B cell (primary cell): ENCODE results near the gene PYCARD. TPM values are rescaled to one million over a fixed set of nuclear protein-coding genes. Genes with fewer than 3 reads are reported as not detected.
A peak's percentile ranks its signal among the peaks of the same experiment; 100 is the strongest.

Experiments used
- ATAC-seq: fragments of 200-7000 bp; cut with Tn5 transposase; one replicate; pipeline ENCODE4 v1.10.0; 2021; ENCODE audit warnings: low read depth, mild to moderate bottlenecking, moderate number of reproducible peaks, moderate library complexity
- CTCF ChIA-PET: fragments of 350-600 bp; sonication (Branson Sonifier 250); formaldehyde crosslinking; loops from one replicate; lab custom pipeline; 2021; ENCODE audit warnings: antibody characterized with exemption, inconsistent platforms; lab: Charles Lee
- POLR2A ChIA-PET: fragments of 350-600 bp; sonication (Branson Sonifier 250); formaldehyde crosslinking; loops from one replicate; lab custom pipeline; 2021; ENCODE audit warnings: antibody characterized with exemption; lab: Charles Lee
- DNase-seq: peaks from one replicate; pipeline ENCODE4 v3.0.0; 2013
- H2AFZ ChIP-seq: 2 replicates; pipeline ENCODE4 v1.6.1; 2012; ENCODE audit warnings: mild to moderate bottlenecking, low read depth, low read length; ENCODE audit not compliant: insufficient read depth, poor library complexity, severe bottlenecking
- H3K27ac ChIP-seq, 2 donors: 1 replicate in 1 of 2; 2 replicates in 1 of 2; pipeline ENCODE4 v1.5.1; 2012 to 2013; ENCODE audit warnings: low read length in 2 of 2, mild to moderate bottlenecking in 2 of 2, moderate library complexity in 1 of 2
- H3K27me3 ChIP-seq, 4 experiments: fragments of 200-600 bp in 1 of 4; sonication (generic) in 1 of 4; replicated peaks in 1 of 4; 1 replicate in 2 of 4; 2 replicates in 2 of 4; pipeline versions ENCODE4 v1.6.1 to v1.7.0; 2013 to 2016; ENCODE audit warnings: low read length in 3 of 4, mild to moderate bottlenecking in 2 of 4, mixed read lengths in 1 of 4, moderate library complexity in 1 of 4; ENCODE audit not compliant: insufficient read depth in 4 of 4, control insufficient read depth in 3 of 4; ENCODE audit errors: control extremely low read depth in 1 of 4
- H3K36me3 ChIP-seq, 2 experiments: replicated peaks in 1 of 2; 1 replicate in 1 of 2; 2 replicates in 1 of 2; pipeline versions ENCODE4 v1.6.1 to v1.7.1; 2013; ENCODE audit warnings: low read length in 1 of 2; ENCODE audit not compliant: insufficient read depth in 2 of 2, control insufficient read depth in 1 of 2; ENCODE audit errors: control extremely low read depth in 1 of 2, extremely low read depth in 1 of 2
- H3K4me1 ChIP-seq, 2 donors: fragments of 200-600 bp in 1 of 2; sonication (generic) in 1 of 2; 1 replicate in 1 of 2; 2 replicates in 1 of 2; pipeline versions ENCODE4 v1.5.1 to v1.6.1; 2013 to 2017; ENCODE audit warnings: low read length in 2 of 2; ENCODE audit not compliant: control insufficient read depth in 2 of 2, insufficient read depth in 2 of 2
- H3K4me2 ChIP-seq: replicated peaks from 2 replicates; pipeline ENCODE3; 2012; ENCODE audit warnings: mild to moderate bottlenecking, low read depth, low read length; ENCODE audit not compliant: poor library complexity, severe bottlenecking
- H3K4me3 ChIP-seq, 5 experiments: fragments of 200-600 bp in 1 of 5; sonication (generic) in 1 of 5; 1 replicate in 3 of 5; 2 replicates in 2 of 5; pipeline versions ENCODE4 v1.5.1 to v1.7.0; 2011 to 2016; ENCODE audit warnings: low read length in 4 of 5, mild to moderate bottlenecking in 4 of 5, low read depth in 2 of 5, control low read depth in 1 of 5, moderate library complexity in 1 of 5; ENCODE audit not compliant: insufficient read depth in 1 of 5; ENCODE audit errors: control extremely low read depth in 1 of 5, extremely low read depth in 1 of 5
- H3K79me2 ChIP-seq: fragments of 200-600 bp; sonication (generic); one replicate; pipeline ENCODE4 v1.6.0; 2016; ENCODE audit warnings: low read length; ENCODE audit not compliant: control insufficient read depth, insufficient read depth
- H3K9ac ChIP-seq: fragments of 200-600 bp; sonication (generic); 2 replicates; pipeline ENCODE4 v1.6.1; 2017; ENCODE audit warnings: mild to moderate bottlenecking, low read length, moderate library complexity
- H3K9me3 ChIP-seq, 3 donors: one replicate each; pipeline versions ENCODE4 v1.6.1 to v1.7.1; 2013; ENCODE audit warnings: low read length in 2 of 3; ENCODE audit not compliant: control insufficient read depth in 2 of 3, insufficient read depth in 1 of 3; ENCODE audit errors: control extremely low read depth in 1 of 3
- H4K20me1 ChIP-seq: 2 replicates; pipeline ENCODE4 v1.6.0; 2012; ENCODE audit warnings: mild to moderate bottlenecking, low read length; ENCODE audit not compliant: insufficient read depth, control insufficient read depth, poor library complexity, severe bottlenecking
- H3K27ac Mint-ChIP-seq: one replicate; pipeline ENCODE4 v1.8.0; 2021; ENCODE audit warnings: mixed read lengths
- H3K27me3 Mint-ChIP-seq: one replicate; pipeline ENCODE4 v1.8.0; 2021; ENCODE audit warnings: mixed read lengths
- H3K4me1 Mint-ChIP-seq: one replicate; pipeline ENCODE4 v1.8.0; 2021; ENCODE audit warnings: mixed read lengths
- H3K4me3 Mint-ChIP-seq: one replicate; pipeline ENCODE4 v1.8.0; 2021; ENCODE audit warnings: mixed read lengths
- H3K9me3 Mint-ChIP-seq: one replicate; pipeline ENCODE4 v1.8.0; 2022; ENCODE audit warnings: mixed read lengths; ENCODE audit not compliant: insufficient read depth
- EZH2 ChIP-seq: IDR thresholded peaks from 2 replicates; pipeline ENCODE4 v1.6.1; 2012; ENCODE audit warnings: borderline replicate concordance, low read depth, mild to moderate bottlenecking, moderate library complexity, low read length; ENCODE audit not compliant: insufficient read depth, poor library complexity, severe bottlenecking
- WGBS: methylation state at CpG from one replicate; pipeline ENCODE4 v1.1.5; 2013; ENCODE audit warnings: missing lambda C conversion rate; ENCODE audit not compliant: insufficient coverage; 5-methylcytosine and 5-hydroxymethylcytosine counted together
- intact Hi-C: fragments of 100-400 bp; cut with micrococcal nuclease; formaldehyde crosslinking; loops from one replicate; pipeline ENCODE4 v1.10.0; 2022
- polyA plus RNA-seq: library from polyadenylated mRNA; depleted of rRNA; stranded (reverse); fragments of >200 nt; gene quantifications from 2 replicates; pipeline ENCODE4 v1.2.3, GENCODE V29; 2012
- total RNA-seq, 2 donors: library from RNA; stranded (reverse); fragments of 120-200 nt in 1 of 2; gene quantifications; 1 replicate in 1 of 2; 2 replicates in 1 of 2; pipeline versions ENCODE4 v1.2.3 to v1.2.4, GENCODE V29; 2013 to 2022
- TF ChIP-seq, protein P1 (sequence below): fragments of 200-600 bp; IDR thresholded peaks from one replicate; pipeline ENCODE4 v1.8.0; 2022; ENCODE audit warnings: antibody characterized with exemption, mild to moderate bottlenecking

The PYCARD gene
- total and polyA plus RNA-seq, 2 donors (not counting 1 experiment from before 2014, with no cell fraction given), result 35.7 to 72.0 TPM

DNA sequence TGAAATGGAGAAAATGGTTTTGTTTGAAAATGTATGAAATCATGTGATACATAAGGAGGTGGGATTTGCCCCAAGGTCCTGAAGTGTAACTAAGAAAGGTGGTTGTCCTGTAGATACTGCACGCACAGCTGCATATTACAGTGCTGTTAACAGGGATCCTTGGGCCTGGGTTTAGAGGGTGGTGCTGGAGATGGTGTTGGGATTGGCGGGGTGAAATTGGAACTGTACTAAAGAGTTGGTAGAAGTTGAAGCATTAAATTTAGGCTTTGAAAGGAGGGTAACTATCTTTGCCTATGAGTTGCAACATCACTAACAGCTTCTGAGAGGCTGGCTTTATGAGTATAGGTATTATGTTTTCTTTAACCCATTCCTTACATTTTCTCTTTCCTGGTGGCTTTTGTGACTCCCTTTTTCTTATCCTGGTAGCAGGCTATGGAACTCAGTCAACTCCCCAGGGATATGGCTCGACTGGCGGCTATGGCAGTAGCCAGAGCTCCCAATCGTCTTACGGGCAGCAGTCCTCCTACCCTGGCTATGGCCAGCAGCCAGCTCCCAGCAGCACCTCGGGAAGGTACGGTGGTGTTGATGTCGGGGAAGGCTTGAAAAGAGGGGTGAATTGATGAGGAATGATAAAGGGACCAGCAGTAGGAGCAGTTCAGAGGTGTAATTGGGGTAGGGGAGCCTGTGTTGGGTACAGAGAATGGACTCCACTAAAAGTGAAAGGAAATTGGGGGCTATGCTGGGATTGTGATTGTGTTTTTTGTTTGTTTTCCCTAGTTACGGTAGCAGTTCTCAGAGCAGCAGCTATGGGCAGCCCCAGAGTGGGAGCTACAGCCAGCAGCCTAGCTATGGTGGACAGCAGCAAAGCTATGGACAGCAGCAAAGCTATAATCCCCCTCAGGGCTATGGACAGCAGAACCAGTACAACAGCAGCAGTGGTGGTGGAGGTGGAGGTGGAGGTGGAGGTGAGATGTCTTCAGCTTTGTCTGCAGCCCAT, 18.8 kb downstream of the PYCARD start:
- CTCF ChIA-PET, result interaction anchor here (1.0 to 2.5 kb wide), 3 partner anchors 41 to 309 kb away, joined by 3 to 12 read pairs (median 6); no protein-coding TSS in a partner anchor

More for the DNA sequence above, 18.8 kb downstream of the PYCARD start:
- Histone ChIP-seq H3K4me1 (peaks cover 22 to 37% of the 10 kb centered on the region in 2 donors), H3K27ac (no peak overlapping the region), H4K20me1 (peaks cover 81% of the 10 kb centered on the region), H3K9me3 (no peaks in the 10 kb centered on the region), H3K79me2 (peaks cover 78% of the 10 kb centered on the region), H3K4me2 (no peak overlapping the region), H3K27me3 (no peaks in the 10 kb centered on the region), H3K36me3 (peaks cover 13 to 65% of the 10 kb centered on the region in 2 experiments), H3K9ac (no peak overlapping the region), H3K4me3 (no peak overlapping the region), H2AFZ (no peak overlapping the region)
- Mint-ChIP-seq H3K4me1 (peaks cover 58% of the 10 kb centered on the region), H3K4me3 (peak overlapping the region; percentile 4), H3K27ac (peak overlapping the region; percentile 4), H3K27me3 (no peaks in the 10 kb centered on the region), H3K9me3 (no peaks in the 10 kb centered on the region)
- WGBS, result 98% methylated on average over 9 of the region's 10 CpGs
- ATAC-seq (no peak), DNase-seq (no peak)
- TF ChIP-seq EZH2, result no peak
- TF ChIP-seq, protein P1, sequence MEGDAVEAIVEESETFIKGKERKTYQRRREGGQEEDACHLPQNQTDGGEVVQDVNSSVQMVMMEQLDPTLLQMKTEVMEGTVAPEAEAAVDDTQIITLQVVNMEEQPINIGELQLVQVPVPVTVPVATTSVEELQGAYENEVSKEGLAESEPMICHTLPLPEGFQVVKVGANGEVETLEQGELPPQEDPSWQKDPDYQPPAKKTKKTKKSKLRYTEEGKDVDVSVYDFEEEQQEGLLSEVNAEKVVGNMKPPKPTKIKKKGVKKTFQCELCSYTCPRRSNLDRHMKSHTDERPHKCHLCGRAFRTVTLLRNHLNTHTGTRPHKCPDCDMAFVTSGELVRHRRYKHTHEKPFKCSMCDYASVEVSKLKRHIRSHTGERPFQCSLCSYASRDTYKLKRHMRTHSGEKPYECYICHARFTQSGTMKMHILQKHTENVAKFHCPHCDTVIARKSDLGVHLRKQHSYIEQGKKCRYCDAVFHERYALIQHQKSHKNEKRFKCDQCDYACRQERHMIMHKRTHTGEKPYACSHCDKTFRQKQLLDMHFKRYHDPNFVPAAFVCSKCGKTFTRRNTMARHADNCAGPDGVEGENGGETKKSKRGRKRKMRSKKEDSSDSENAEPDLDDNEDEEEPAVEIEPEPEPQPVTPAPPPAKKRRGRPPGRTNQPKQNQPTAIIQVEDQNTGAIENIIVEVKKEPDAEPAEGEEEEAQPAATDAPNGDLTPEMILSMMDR, result no peak
- intact Hi-C loops, result loop anchor here (10.0 kb wide), 2 partner anchors 79 to 691 kb away; partner anchors contain the start of genes BCKDK and ZNF267
- POLR2A ChIA-PET, result interaction anchor here (0.9 to 1.1 kb wide), 3 partner anchors 10 to 19 kb away, joined by 3 to 7 read pairs (median 3); partner anchors contain the start of gene PYCARD
